HCT116 (cell line): ENCODE measurements around the gene ZACN. TPM values are rescaled to one million over a fixed set of nuclear protein-coding genes. Genes with fewer than 3 reads are reported as not detected.
A peak's percentile ranks its signal among the peaks of the same experiment; 100 is the strongest.

Experiments used
- ATAC-seq: fragments of 200-7000 bp; cut with Tn5 transposase; 2 replicates; pipeline ENCODE4 v1.9.1; 2020; ENCODE audit warnings: mild to moderate bottlenecking, moderate library complexity
- BruUV-seq: library from RNA; stranded (reverse); fragments of 400-500 nt; replicated peaks from 2 replicates; lab custom pipeline; 2021; lab: Mats Ljungman, UMichigan
- CTCF ChIA-PET: fragments of 300-600 bp; sonication (Branson Sonifier 250); formaldehyde crosslinking; loops from one replicate; lab custom pipeline; 2021; ENCODE audit warnings: antibody characterized with exemption; lab: Charles Lee
- POLR2A ChIA-PET: fragments of 300-600, 350-600 bp; sonication (Branson Sonifier 250); formaldehyde crosslinking; loops from one replicate; lab custom pipeline; 2021; ENCODE audit warnings: antibody characterized with exemption; lab: Charles Lee
- RAD21 ChIA-PET, 2 experiments: fragments of 300-600 bp; sonication (Branson Sonifier 250); formaldehyde crosslinking; loops; one replicate each; lab custom pipeline; 2023; ENCODE audit warnings: low total read pairs in 2 of 2; ENCODE audit not compliant: uncharacterized antibody in 2 of 2, unreplicated experiment in 2 of 2, low non-redundant PET in 1 of 2; lab: Charles Lee
- DNase-seq: peaks from one replicate; pipeline ENCODE4 v3.0.0-alpha.2; 2010; ENCODE audit warnings: low read depth, low spot score
- H2AFZ ChIP-seq: fragments of 200-600 bp; shearing (Covaris generic), sonication (generic); 2 replicates; pipeline ENCODE4 v1.6.1; 2017; ENCODE audit warnings: low read depth, mixed run types, mixed read lengths, antibody characterized with exemption, low read length; ENCODE audit not compliant: poor library complexity, severe bottlenecking
- H3K27ac ChIP-seq: 2 replicates; pipeline ENCODE4 v1.5.1; 2012; ENCODE audit warnings: low read depth, low read length
- H3K27me3 ChIP-seq: fragments of 200-600 bp; sonication (generic); 2 replicates; pipeline ENCODE4 v1.6.1; 2016; ENCODE audit warnings: mixed run types, low read length, mixed read lengths; ENCODE audit not compliant: insufficient read depth
- H3K36me3 ChIP-seq, 2 experiments: fragments of 200-500 bp in 1 of 2; fragments of 200-600 bp in 1 of 2; sonication (Bioruptor generic) in 1 of 2; sonication (generic) in 1 of 2; 2 replicates each; pipeline versions ENCODE4 v1.5.1 to v1.6.1; 2014 to 2016; ENCODE audit warnings: low read length in 2 of 2, inconsistent platforms in 1 of 2, mixed read lengths in 1 of 2, mixed run types in 1 of 2; ENCODE audit not compliant: insufficient read depth in 2 of 2, control insufficient read depth in 1 of 2
- H3K4me1 ChIP-seq, 2 experiments: fragments of 200-600 bp in 1 of 2; sonication (generic) in 1 of 2; 2 replicates each; pipeline versions ENCODE4 v1.5.1 to v1.6.1; 2012 to 2017; ENCODE audit warnings: low read length in 2 of 2, inconsistent platforms in 1 of 2, mild to moderate bottlenecking in 1 of 2, mixed read lengths in 1 of 2, mixed run types in 1 of 2, moderate library complexity in 1 of 2; ENCODE audit not compliant: insufficient read depth in 2 of 2, control insufficient read depth in 1 of 2
- H3K4me2 ChIP-seq: fragments of 200-600 bp; sonication (generic); 2 replicates; pipeline ENCODE4 v1.6.1; 2017; ENCODE audit warnings: mixed run types, low read length, mixed read lengths
- H3K4me3 ChIP-seq, 2 experiments: fragments of 200-600 bp in 1 of 2; sonication (generic) in 1 of 2; replicated peaks in 1 of 2; 2 replicates each; pipeline ENCODE4 v1.5.1; 2011 to 2016; ENCODE audit warnings: low read length in 2 of 2, control low read depth in 1 of 2, low read depth in 1 of 2, mild to moderate bottlenecking in 1 of 2, mixed read lengths in 1 of 2, mixed run types in 1 of 2
- H3K79me2 ChIP-seq: fragments of 200-600 bp; sonication (generic); 2 replicates; pipeline ENCODE4 v1.6.1; 2017; ENCODE audit warnings: mild to moderate bottlenecking, mixed run types, low read length, moderate library complexity, mixed read lengths; ENCODE audit not compliant: insufficient read depth
- H3K9ac ChIP-seq: fragments of 200-600 bp; sonication (generic); 2 replicates; pipeline ENCODE4 v1.6.1; 2016; ENCODE audit warnings: low read length, mixed read lengths
- H3K9me2 ChIP-seq: fragments of 200-600 bp; sonication (generic), shearing (Covaris generic); 2 replicates; pipeline ENCODE4 v1.6.1; 2017; ENCODE audit warnings: mixed run types, mild to moderate bottlenecking, moderate library complexity; ENCODE audit not compliant: insufficient read depth
- H3K9me3 ChIP-seq, 2 experiments: fragments of 200-500 bp in 1 of 2; fragments of 200-600 bp in 1 of 2; sonication (Bioruptor generic) in 1 of 2; sonication (generic) in 1 of 2; 2 replicates each; pipeline ENCODE4 v1.6.1; 2014 to 2017; ENCODE audit warnings: low read length in 2 of 2, mixed read lengths in 2 of 2, inconsistent platforms in 1 of 2, low read depth in 1 of 2, mild to moderate bottlenecking in 1 of 2, mixed run types in 1 of 2, moderate library complexity in 1 of 2; ENCODE audit not compliant: control insufficient read depth in 1 of 2, insufficient read depth in 1 of 2
- H4K20me1 ChIP-seq: fragments of 200-600 bp; sonication (generic), shearing (Covaris generic); 2 replicates; pipeline ENCODE4 v1.6.1; 2017; ENCODE audit warnings: mixed run types, mild to moderate bottlenecking, moderate library complexity; ENCODE audit not compliant: insufficient read depth
- CBX3 ChIP-seq: IDR thresholded peaks from 2 replicates; pipeline ENCODE4 v1.6.1; 2012; ENCODE audit warnings: low read depth
- CEBPB ChIP-seq: IDR thresholded peaks from 2 replicates; pipeline ENCODE4 v1.6.1; 2012; ENCODE audit warnings: low read depth
- CTCF ChIP-seq, 3 experiments: fragments of 200-600 bp in 1 of 3; sonication (generic) in 1 of 3; IDR thresholded peaks in 2 of 3; conservative IDR thresholded peaks in 1 of 3; 2 replicates each; pipeline ENCODE4 v1.5.1; 2012 to 2017; ENCODE audit warnings: low read depth in 2 of 3, low read length in 2 of 3, antibody characterized with exemption in 1 of 3, borderline replicate concordance in 1 of 3, control low read depth in 1 of 3, mild to moderate bottlenecking in 1 of 3, mixed read lengths in 1 of 3, mixed run types in 1 of 3, moderate library complexity in 1 of 3; ENCODE audit not compliant: insufficient read depth in 1 of 3
- EGR1 ChIP-seq: IDR thresholded peaks from 2 replicates; pipeline ENCODE4 v1.6.1; 2012; ENCODE audit warnings: low read depth
- ELF1 ChIP-seq: IDR thresholded peaks from 2 replicates; pipeline ENCODE4 v1.6.1; 2012; ENCODE audit warnings: low read depth, borderline replicate concordance
- EZH2phosphoT487 ChIP-seq: fragments of 200-600 bp; IDR thresholded peaks from 2 replicates; pipeline ENCODE4 v1.6.1; 2018; ENCODE audit warnings: antibody characterized with exemption, borderline replicate concordance
- FOSL1 ChIP-seq: IDR thresholded peaks from 2 replicates; pipeline ENCODE4 v1.6.1; 2012; ENCODE audit warnings: low read depth
- JUND ChIP-seq: IDR thresholded peaks from 2 replicates; pipeline ENCODE4 v1.6.1; 2012
- MAX ChIP-seq: IDR thresholded peaks from 2 replicates; pipeline ENCODE4 v1.6.1; 2012
- POLR2A ChIP-seq: IDR thresholded peaks from 2 replicates; pipeline ENCODE4 v1.7.0; 2011; ENCODE audit warnings: borderline replicate concordance; ENCODE audit not compliant: insufficient read depth, insufficient read length; ENCODE audit errors: extremely low read depth
- RAD21 ChIP-seq: IDR thresholded peaks from 2 replicates; pipeline ENCODE4 v1.6.1; 2012; ENCODE audit warnings: low read depth, mild to moderate bottlenecking
- REST ChIP-seq: IDR thresholded peaks from 2 replicates; pipeline ENCODE4 v1.6.1; 2012; ENCODE audit warnings: low read depth
- SIN3A ChIP-seq: IDR thresholded peaks from 2 replicates; pipeline ENCODE4 v1.6.1; 2012; ENCODE audit warnings: low read depth
- SP1 ChIP-seq: IDR thresholded peaks from 2 replicates; pipeline ENCODE4 v1.6.1; 2012; ENCODE audit warnings: low read depth
- SRF ChIP-seq: IDR thresholded peaks from 2 replicates; pipeline ENCODE4 v1.6.1; 2012; ENCODE audit warnings: low read depth
- TCF7L2 ChIP-seq: IDR thresholded peaks from 2 replicates; pipeline ENCODE4 v1.7.0; 2011; ENCODE audit warnings: borderline replicate concordance, inconsistent platforms; ENCODE audit not compliant: insufficient read depth, insufficient read length; ENCODE audit errors: extremely low read depth
- YY1 ChIP-seq: IDR thresholded peaks from 2 replicates; pipeline ENCODE4 v1.6.1; 2011; ENCODE audit warnings: low read length, low read depth, moderate library complexity, mild to moderate bottlenecking; ENCODE audit not compliant: insufficient replicate concordance; ENCODE audit errors: extremely low read depth
- ZBTB33 ChIP-seq: IDR thresholded peaks from 2 replicates; pipeline ENCODE4 v1.6.1; 2011; ENCODE audit warnings: mild to moderate bottlenecking, low read length, moderate library complexity; ENCODE audit not compliant: insufficient replicate concordance; ENCODE audit errors: extremely low read depth
- ZFX ChIP-seq: fragments of 450-650 bp; IDR thresholded peaks from 2 replicates; pipeline ENCODE4 v1.6.1; 2017
- ZNF274 ChIP-seq: fragments of 200-500 bp; sonication (Bioruptor generic); IDR thresholded peaks from 2 replicates; pipeline ENCODE4 v1.6.1; 2014; ENCODE audit warnings: mild to moderate bottlenecking, low read depth, low read length, inconsistent platforms
- intact Hi-C: fragments of 100-400 bp; cut with micrococcal nuclease; formaldehyde crosslinking; loops from 2 replicates; pipeline ENCODE4 v1.10.0; 2022
- total RNA-seq: library from RNA; stranded (reverse); gene quantifications from one replicate; pipeline ENCODE4 v1.2.1, GENCODE V29; 2021; ENCODE audit not compliant: unreplicated experiment

Gene ZACN
- total RNA-seq, 1 experiment from 2014 or later = not detected

- Histone ChIP-seq H3K9me2 (no peaks in the 10 kb centered on the region), H3K9me3 (no peaks in the 10 kb centered on the region), H3K9ac (no peak overlapping the region), H4K20me1 (no peaks in the 10 kb centered on the region), H3K27ac (no peak overlapping the region), H3K79me2 (no peaks in the 10 kb centered on the region), H3K4me3 (no peak overlapping the region), H3K4me1 (no peaks in the 10 kb centered on the region), H3K4me2 (no peak overlapping the region), H2AFZ (no peak overlapping the region), H3K36me3 (peaks cover 25 to 27% of the 10 kb centered on the region in 2 experiments; a peak in 3 of 4 replicates)
- ChIA-PET CTCF (no interaction called here), POLR2A (no interaction called here)
- no peak for DNase-seq
- intact Hi-C loops = no loop called here
- TSS peak; percentile 9 for BruUV-seq
- TF ChIP-seq RAD21 (no peak), EZH2phosphoT487 (no peak), MAX (no peak), YY1 (no peak), JUND (no peak), FOSL1 (no peak), SP1 (no peak), CTCF (IDR thresholded peaks at IDR 0.05 in 2 of 3, conservative IDR thresholded peaks at IDR 0.05 in 1 of 3; ENCODE audit: borderline replicate concordance in 1 of 3, insufficient read depth in 1 of 3, low read depth in 2 of 3, low read length in 2 of 3) (no peak), ELF1 (no peak), ZFX (no peak), EGR1 (no peak), SRF (no peak), CEBPB (no peak), ZNF274 (no peak), CBX3 (no peak), REST (no peak), SIN3A (no peak), POLR2A (no peak), TCF7L2 (no peak), ZBTB33 (no peak)
- TF ChIP-seq, all 23 proteins: peak for 0
- no peak for ATAC-seq
- peaks cover 8% of the 10 kb centered on the region; the same call in 1 of the 2 replicates for H3K27me3 ChIP-seq
- RAD21 ChIA-PET = no interaction called here
Observed at GRCh38 chr17:76082326-76083251, 3.6 kb downstream of the ZACN start.
